ENCODE results near the gene DNAH3.
"Not testable (repeated sequence)": the region's sequence is repeated elsewhere in the genome, so short reads cannot be mapped to it uniquely, and the experiment has no call there.

Gene DNAH3

GRCh38 chr16:21075252-21075651, 75.4 kb downstream of the DNAH3 start:
- DNase-seq (ENCODE audit: low spot score), result no peak

GRCh38 chr16:21072976-21073375, 77.7 kb downstream of the DNAH3 start:
- DNase-seq (ENCODE audit: low spot score), result no peak

GRCh38 chr16:21071741-21072140, 78.9 kb downstream of the DNAH3 start:
- DNase-seq (ENCODE audit: low spot score), result no peak

- DNase-seq (ENCODE audit: low spot score), result no peak
Measured at GRCh38 chr16:21070564-21070963, 80.1 kb downstream of the DNAH3 start.

- DNase-seq (ENCODE audit: low spot score), result no peak
Measured at GRCh38 chr16:21069986-21070385, 80.7 kb downstream of the DNAH3 start.

- DNase-seq (ENCODE audit: low spot score), result no peak
Measured at GRCh38 chr16:21064203-21064602, 86.4 kb downstream of the DNAH3 start.

GRCh38 chr16:21063314-21063713, 87.3 kb downstream of the DNAH3 start:
- not testable (repeated sequence) for DNase-seq (ENCODE audit: low spot score)

- no peak for DNase-seq (ENCODE audit: low spot score)
Measured at GRCh38 chr16:21060027-21060510, 90.6 kb downstream of the DNAH3 start.

GRCh38 chr16:21057875-21058274, 92.8 kb downstream of the DNAH3 start:
- DNase-seq (ENCODE audit: low spot score), result no peak

GRCh38 chr16:21056396-21056795, 94.2 kb downstream of the DNAH3 start:
- no peak for DNase-seq (ENCODE audit: low spot score)

GRCh38 chr16:21055738-21056137, 94.9 kb downstream of the DNAH3 start:
- DNase-seq (ENCODE audit: low spot score), result not testable (repeated sequence)

- DNase-seq (ENCODE audit: low spot score), result no peak
Measured at GRCh38 chr16:21053590-21053989, 97.1 kb downstream of the DNAH3 start.

- DNase-seq (ENCODE audit: low spot score), result not testable (repeated sequence)
Measured at GRCh38 chr16:21048091-21048912, 102.3 kb downstream of the DNAH3 start.

GRCh38 chr16:21038197-21038596, 112.4 kb downstream of the DNAH3 start:
- DNase-seq (ENCODE audit: low spot score), result no peak

GRCh38 chr16:21037736-21038135, 112.9 kb downstream of the DNAH3 start:
- no peak for DNase-seq (ENCODE audit: low spot score)

- no peak for DNase-seq (ENCODE audit: low spot score)
Measured at GRCh38 chr16:21037168-21037567, 113.5 kb downstream of the DNAH3 start.

- no peak for DNase-seq (ENCODE audit: low spot score)
Measured at GRCh38 chr16:21036471-21036870, 114.2 kb downstream of the DNAH3 start.

- no peak for DNase-seq (ENCODE audit: low spot score)
Measured at GRCh38 chr16:21033704-21034103, 116.9 kb downstream of the DNAH3 start.

- DNase-seq (ENCODE audit: low spot score), result no peak
Measured at GRCh38 chr16:21033264-21033663, 117.4 kb downstream of the DNAH3 start.

- no peak for DNase-seq (ENCODE audit: low spot score)
Measured at GRCh38 chr16:21028728-21029127, 121.9 kb downstream of the DNAH3 start.

- DNase-seq (ENCODE audit: low spot score), result no peak
Measured at GRCh38 chr16:21026846-21027245, 123.8 kb downstream of the DNAH3 start.

- no peak for DNase-seq (ENCODE audit: low spot score)
Measured at GRCh38 chr16:21023509-21024202, 127.0 kb downstream of the DNAH3 start.

- no peak for DNase-seq (ENCODE audit: low spot score)
Measured at GRCh38 chr16:21021316-21021715, 129.3 kb downstream of the DNAH3 start.
